Left kidney (tissue), 2 donors: ENCODE results near the gene LRRC3. TPM values are rescaled to one million over a fixed set of nuclear protein-coding genes. Genes with fewer than 3 reads are reported as not detected.
"Not testable (repeated sequence)": the region's sequence is repeated elsewhere in the genome, so short reads cannot be mapped to it uniquely, and the experiment has no call there.

Experiments
- DNase-seq: peaks from one replicate; pipeline ENCODE4 v3.0.0-alpha.2; 2013
- polyA plus RNA-seq: library from polyadenylated mRNA; unstranded; fragments of 120-200 nt; gene quantifications from one replicate; pipeline ENCODE4 v1.2.1, GENCODE V29; 2013; ENCODE audit not compliant: insufficient read length

The LRRC3 gene
- polyA plus RNA-seq, 1 donor = 4.6 TPM

DNA sequence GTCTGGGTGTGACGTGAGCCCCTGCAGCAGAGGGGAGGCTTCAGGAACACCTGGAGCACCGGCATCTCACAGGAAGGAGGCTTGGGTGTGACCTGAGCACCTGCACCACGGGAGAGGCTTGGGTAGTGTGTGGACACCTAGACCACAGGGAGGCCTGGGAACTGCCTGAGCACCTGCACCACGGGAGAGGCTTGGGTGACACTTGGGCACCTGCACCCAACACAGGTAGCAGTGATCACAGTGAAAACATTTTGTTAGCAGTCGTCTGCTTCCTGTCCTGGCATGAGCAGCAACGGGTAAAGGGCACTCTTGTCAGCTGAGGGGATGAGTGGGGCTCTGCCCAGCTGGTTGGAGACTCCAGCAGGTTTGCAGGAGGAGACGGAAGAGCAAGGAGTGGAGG is 22.4 kb downstream of the LRRC3 start:
- no peak for DNase-seq

GRCh38 chr21:44478124-44478800 is 23.0 kb downstream of the LRRC3 start:
- DNase-seq = no peak

GRCh38 chr21:44478801-44479167 is 23.5 kb downstream of the LRRC3 start:
- no peak for DNase-seq

DNA sequence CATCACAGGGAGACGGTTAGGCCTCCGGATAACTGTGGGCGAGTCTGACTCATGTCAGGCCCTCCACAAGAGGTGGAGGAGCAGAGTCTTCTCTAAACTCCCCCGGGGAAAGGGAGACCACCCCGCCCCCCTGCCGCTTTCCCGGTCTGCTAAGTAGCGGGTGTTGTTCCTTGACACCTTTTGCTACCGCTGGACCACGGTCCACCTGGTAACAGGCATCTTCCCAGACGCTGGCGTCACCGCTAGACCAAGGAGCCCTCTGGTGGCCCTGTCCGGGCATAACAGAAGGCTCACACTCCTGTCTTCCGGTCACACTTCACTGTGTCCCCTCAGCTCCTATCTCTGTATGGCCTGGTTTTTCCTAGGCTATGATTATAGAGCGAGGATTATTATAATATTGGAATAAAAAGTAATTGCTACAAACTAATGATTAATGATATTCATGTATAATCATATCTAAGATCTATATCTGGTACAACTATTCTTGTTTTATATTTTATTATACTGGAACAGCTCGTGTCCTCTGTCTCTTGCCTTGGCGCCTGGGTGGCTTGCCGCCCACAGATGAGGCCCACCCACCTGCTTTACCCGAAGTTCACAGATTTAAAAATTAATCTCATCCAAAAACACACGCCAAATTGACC is 24.4 kb downstream of the LRRC3 start:
- not testable (repeated sequence) for DNase-seq

DNA sequence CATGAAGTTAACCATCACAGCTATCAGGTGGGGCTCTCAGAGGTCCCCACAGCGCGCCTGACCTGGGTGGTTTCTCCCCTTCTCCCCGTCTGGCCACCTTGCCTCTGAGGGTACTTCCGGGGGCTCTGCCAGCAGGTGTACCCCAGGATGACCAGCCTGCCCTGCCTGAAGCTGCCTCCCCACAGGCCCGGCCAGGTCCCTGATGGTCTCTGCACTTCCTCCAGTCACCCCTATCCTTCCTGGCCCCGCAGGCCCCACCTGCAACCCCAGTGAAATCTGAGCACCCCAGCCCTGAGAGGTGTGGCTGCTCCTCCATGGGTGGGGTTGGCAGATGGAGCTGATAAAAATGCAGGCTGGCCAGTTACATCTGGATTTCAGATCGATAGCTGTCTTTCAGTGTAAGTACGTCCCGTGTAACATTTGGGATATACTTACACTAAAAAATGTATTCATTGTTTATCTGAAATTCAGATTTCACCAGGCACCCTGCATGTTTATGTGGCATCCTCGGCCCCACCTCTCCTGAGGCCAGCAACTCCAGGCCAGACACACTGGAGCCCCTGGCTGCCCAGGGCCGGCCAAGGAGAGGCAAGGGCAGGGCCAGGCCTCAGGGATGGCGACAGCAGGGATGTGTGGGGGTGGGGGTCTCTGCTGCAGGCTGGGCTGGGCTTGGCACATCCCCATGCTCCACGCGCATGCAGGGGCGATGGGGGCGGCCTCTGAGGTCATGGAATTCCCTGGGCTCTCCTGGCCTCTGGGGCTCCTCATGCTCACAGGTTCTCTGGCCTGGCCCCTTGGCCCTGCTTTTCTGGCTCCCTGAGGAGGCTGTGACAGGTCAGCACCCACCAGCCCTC is 25.1 kb downstream of the LRRC3 start:
- no peak for DNase-seq

DNA sequence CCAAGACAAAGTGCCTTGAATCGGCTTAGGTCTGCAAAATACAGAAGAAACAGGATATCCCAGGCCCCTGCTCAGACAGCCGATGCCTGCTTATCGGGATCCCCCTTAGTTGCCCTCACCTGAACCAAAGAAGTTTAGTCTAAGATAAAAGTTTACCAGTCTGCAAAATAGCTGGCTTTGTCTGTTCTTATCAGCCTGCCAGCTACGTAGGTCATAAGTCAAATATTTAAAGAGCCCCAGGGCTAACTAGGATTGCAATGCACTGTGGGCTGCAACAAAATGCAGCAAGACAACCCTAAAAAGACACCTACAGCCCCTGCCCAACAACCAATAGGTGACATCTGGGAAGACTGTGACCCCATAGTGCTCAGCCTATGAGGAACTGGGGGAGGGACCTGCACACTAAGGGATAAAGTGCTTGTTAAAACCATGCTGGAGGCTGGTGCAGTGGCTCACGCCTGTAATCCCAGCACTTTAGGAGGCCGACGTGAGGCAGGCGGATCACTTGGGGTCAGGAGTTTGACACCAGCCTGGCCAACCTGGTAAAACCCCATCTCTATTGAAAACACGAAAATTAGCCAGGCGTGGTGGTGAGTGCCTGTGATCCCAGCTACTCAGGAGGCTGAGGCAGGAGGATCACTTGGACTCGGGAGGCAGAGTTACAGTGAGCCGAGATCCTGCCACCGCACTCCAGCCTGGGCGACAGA is 27.4 kb downstream of the LRRC3 start:
- DNase-seq = no peak

GRCh38 chr21:44483288-44484237 is 28.3 kb downstream of the LRRC3 start:
- DNase-seq = no peak

DNA sequence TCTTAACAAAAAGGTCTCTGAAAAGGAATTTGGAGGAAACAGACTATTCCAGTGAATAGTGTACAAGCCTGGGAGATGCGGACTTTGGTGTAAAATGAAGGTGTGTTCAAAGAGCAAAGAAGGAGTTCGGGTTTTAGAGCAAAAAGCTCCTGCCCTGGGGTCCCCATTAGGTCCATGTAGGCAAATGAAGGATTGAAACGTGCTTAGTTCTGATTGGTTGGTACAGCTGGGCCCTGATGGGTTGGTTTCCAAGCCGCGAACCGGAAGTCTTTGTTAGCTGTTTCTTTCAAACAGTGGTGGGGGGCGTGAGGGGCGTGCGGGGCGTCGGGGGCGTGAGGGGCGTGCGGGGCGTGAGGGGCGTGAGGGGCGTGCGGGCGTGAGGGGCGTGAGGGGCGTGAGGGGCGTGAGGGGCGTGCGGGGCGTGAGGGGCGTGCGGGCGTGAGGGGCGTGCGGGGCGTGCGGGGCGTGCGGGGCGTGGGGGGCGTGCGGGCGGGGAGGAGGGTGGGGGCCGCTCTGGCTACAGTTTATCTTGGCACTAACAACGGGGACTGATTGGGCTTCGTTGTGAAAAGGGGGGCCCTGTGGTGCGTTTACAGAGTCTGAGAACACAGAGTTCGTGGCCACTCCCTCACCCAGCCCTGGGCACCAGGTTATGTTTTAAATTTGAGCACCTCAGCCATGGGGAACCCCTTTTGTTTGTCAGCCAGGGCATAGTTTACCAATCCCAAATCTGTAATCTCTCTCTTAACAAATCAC is 29.4 kb downstream of the LRRC3 start:
- no peak for DNase-seq

DNA sequence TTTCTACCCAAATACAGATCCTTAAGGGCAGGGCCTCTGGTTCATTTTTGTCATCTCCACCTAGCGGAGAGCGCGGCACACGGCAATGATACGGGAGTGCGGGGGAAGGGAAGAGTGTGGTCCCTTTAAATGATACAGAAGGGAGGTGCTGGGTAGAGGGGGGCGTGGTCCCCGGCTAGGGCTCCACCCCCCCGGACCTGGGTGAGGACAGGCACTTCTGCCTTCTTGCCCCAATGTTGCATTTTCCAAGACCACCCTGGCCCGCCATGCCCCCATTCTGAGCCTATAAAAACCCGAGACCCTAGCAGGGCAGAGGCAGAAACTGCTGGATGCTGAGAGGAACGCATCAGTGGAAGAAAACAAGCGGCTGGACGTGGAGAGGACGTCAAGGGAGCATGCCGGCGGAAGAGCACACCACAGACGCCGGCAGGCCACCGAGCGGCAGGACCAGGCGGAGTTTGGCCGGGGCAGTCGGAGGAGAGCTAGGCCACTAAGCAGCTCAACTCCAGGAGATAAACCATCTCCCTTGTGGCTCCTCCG is 30.0 kb downstream of the LRRC3 start:
- DNase-seq = no peak

DNA sequence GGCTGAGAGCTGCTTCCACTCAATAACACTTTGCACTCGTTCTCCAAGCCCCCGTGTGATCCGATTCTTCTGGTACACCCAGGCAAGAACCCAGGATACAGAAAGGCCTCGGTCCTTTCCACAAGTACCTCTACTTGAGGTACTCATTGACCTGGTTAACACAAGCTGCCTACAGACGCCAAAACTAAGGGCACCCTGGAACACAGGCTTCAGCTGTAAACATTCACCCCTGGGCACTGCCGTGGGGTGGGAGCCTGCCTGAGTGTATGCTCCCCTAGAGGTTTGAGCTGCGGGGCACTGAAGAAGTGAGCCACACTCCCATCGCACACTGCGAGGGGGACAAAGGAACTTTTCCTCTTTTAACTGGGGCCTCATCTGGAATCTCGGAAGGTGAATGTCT is 30.5 kb downstream of the LRRC3 start:
- DNase-seq = no peak

GRCh38 chr21:44486302-44486701 is 31.0 kb downstream of the LRRC3 start:
- no peak for DNase-seq

DNA sequence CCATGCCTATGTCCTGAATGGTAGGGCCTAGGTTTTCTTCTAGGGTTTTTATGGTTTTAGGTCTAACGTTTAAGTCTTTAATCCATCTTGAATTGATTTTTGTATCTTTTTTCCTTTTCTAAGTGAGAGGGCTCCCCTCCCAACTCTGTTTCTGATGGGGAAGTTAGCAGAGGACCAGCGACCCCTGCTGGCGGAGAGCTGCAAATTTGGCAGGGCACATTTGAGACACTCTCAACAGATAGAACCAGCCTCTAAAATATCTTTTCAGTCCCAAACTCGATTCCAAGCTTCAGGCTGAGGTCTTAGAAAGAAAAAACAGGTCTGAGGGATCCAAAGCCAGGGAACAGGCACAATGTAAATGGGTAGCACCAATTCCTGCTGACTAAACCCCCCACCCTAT is 32.5 kb downstream of the LRRC3 start:
- DNase-seq = no peak

- DNase-seq = no peak
Observed at GRCh38 chr21:44489962-44490361, 34.7 kb downstream of the LRRC3 start.

DNA sequence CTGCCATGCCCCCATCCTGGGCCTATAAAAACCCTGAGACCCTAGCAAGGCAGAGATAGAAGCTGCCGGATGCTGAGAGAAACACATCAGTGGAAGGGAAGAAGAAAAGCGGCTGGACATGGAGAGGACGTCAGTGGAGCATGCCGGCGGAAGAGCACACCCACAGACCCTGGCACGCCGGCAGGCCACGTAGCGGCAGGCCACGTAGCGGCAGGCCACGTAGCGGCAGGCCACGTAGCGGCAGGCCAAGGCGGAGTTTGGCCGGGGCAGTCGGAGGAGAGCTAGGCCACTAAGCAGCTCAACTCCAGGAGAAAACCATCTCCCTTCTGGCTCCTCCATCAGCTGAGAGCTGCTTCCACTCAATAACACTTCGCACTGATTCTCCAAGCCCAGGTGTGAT is 35.1 kb downstream of the LRRC3 start:
- DNase-seq = no peak

DNA sequence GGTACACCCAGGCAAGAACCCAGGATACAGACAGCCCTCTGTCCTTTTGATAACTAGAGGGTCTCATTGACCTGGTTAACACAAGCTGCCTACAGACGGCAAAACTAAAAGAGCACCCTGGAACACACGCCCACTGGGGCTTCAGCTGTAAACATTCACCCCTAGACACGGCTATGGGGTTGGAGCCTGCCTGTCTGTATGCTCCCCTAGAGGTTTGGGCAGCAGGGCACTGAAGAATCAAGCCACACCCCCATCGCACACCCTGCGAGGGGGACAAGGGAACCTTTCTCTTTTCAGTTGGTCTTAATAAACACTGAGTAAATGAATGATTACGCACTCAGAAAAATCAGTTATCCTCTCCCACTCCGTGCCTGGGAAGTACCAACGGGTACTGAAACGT is 35.5 kb downstream of the LRRC3 start:
- DNase-seq = no peak

DNA sequence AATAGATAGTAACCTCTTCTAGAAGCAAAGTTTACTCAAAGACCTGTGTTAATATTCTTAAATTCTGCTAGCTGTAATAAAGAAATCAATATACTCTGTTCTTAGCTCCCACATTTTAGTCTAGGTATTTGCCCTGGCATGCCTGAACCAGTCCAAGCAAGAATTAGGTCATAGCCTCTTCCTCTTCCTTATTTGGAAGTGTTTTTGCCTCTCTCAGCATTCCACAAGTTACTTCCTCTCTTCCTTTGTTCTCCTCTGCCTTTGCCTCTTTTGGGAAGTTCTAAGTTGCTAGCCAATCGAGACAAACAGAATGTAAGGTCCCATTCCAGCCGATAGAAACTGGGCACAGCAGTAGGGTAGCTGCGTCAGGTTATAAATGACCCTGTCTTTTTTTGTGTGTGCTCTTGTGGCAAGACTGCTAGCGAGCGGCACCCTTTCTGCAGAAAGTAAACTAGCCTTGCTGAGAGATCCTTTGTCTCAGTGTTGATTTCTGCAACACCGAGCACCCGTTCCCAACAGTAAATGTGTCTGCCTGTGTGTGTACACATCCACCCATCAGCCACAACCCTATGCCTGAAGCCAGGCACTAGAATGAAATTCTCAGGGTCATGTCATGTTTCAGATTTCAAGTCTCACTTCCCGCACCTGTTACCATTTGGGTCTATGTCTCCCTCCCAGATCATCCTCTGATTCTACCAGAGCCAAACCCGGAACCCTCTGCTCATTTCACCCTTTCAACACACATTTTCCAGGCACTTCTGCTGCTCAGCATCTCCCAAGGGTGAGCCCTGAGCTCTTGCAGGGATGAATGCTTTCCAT is 37.5 kb downstream of the LRRC3 start:
- no peak for DNase-seq

- no peak for DNase-seq
Observed at GRCh38 chr21:44494418-44494817, 39.1 kb downstream of the LRRC3 start.

GRCh38 chr21:44494956-44495355 is 39.6 kb downstream of the LRRC3 start:
- DNase-seq = no peak
